ENCODE measurements around the gene CA10. TPM values are rescaled to one million over a fixed set of nuclear protein-coding genes. Genes with fewer than 3 reads are reported as not detected.

CA10 gene
- total and polyA plus RNA-seq, 9 of the 15 experiments (the other 6 are each of a cell fraction or from before 2014, with no cell fraction given): not detected

DNA sequence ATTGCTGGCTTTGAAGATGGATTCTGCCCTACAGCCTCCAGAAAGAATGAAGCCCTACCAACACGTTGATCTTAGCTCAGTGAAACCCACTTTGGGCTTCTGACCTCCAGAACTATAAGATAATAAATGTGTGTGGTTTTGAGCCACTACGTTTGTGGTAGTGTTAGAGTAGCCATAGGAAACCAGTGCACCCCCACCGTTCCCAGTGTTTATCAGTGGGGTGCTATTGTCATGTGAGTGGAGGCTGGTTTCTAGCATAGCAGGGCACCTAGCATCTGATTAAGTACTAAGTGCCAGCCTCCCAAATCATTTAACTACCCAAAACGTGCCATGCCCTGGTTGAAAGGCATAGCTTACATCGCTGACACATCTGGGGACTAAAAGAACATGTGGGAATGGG is 474.3 kb downstream of the CA10 start:
- intact Hi-C loops (cut with micrococcal nuclease): no loop called here
- in situ Hi-C loops (cut with MboI): no loop called here
- ATAC-seq (no peak), FAIRE-seq (no peak), DNase-seq (ENCODE audit: extremely low read depth in 1 of 4, low spot score in 3 of 4) (no peak)
- ChIA-PET POLR2A (no interaction called here), CTCF (ENCODE audit: low intra/inter-chr PET ratio) (no interaction called here)
- Histone ChIP-seq H4K20me1 (replicated peaks; ENCODE audit: control insufficient read depth, insufficient read depth, low read length) (no peaks in the 10 kb centered on the region), H3K36me3 (ENCODE audit: control insufficient read depth, insufficient read depth, low read length) (no peaks in the 10 kb centered on the region), H2AFZ (ENCODE audit: low read depth, low read length) (no peak overlapping the region), H3K9ac (ENCODE audit: insufficient read depth in 1 of 2, low read depth in 2 of 2, low read length in 2 of 2) (no peak overlapping the region), H3K9me3 (replicated peaks; ENCODE audit: control insufficient read depth, insufficient read depth, low read depth, low read length) (no peaks in the 10 kb centered on the region), H3K4me2 (ENCODE audit: insufficient read depth, low read length) (no peak overlapping the region), H3K4me1 (replicated peaks in 1 of 2; ENCODE audit: control insufficient read depth in 2 of 2, insufficient read depth in 2 of 2, low read length in 2 of 2) (no peaks in the 10 kb centered on the region), H3K27ac (ENCODE audit: extremely low read depth, low read depth, low read length) (no peak overlapping the region), H3K27me3 (ENCODE audit: control insufficient read depth in 2 of 2, insufficient read depth in 2 of 2, low read length in 2 of 2) (no peaks in the 10 kb centered on the region), H3K79me2 (ENCODE audit: control insufficient read depth, insufficient read depth, low read length) (no peaks in the 10 kb centered on the region), H3K9me1 (ENCODE audit: control insufficient read depth, insufficient read depth, low read length) (no peaks in the 10 kb centered on the region), H3K4me3 (no peak overlapping the region)
- 0% methylated on average over 5 of the region's 5 CpGs for WGBS (ENCODE audit: insufficient coverage, low coverage, missing lambda C conversion rate)
- BruUV-seq (replicated peaks): no TSS peak
- TF ChIP-seq E2F1 (CRISPR knock-in tag; IDR thresholded peaks at IDR 0.05): no peak
- no peak for TF ChIP-seq FIP1L1 (IDR thresholded peaks at IDR 0.05; ENCODE audit: low read depth, low read length, poor library complexity, severe bottlenecking)
- TF ChIP-seq CUX1 (CRISPR knock-in tag; IDR thresholded peaks at IDR 0.05): no peak
- TF ChIP-seq, protein P1, sequence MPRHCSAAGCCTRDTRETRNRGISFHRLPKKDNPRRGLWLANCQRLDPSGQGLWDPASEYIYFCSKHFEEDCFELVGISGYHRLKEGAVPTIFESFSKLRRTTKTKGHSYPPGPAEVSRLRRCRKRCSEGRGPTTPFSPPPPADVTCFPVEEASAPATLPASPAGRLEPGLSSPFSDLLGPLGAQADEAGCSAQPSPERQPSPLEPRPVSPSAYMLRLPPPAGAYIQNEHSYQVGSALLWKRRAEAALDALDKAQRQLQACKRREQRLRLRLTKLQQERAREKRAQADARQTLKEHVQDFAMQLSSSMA (CRISPR knock-in tag; IDR thresholded peaks at IDR 0.05): no peak
- no peak for TF ChIP-seq TBL1XR1 (IDR thresholded peaks at IDR 0.05; ENCODE audit: low read length in 2 of 2)
- no peak for TF ChIP-seq CXXC5 (CRISPR knock-in tag; IDR thresholded peaks at IDR 0.05)
- no peak for TF ChIP-seq MIER1 (IDR thresholded peaks at IDR 0.05; ENCODE audit: low read depth)
- TF ChIP-seq THAP12 (CRISPR knock-in tag; IDR thresholded peaks at IDR 0.05): no peak
- no peak for TF ChIP-seq HMG20B (CRISPR knock-in tag; IDR thresholded peaks at IDR 0.05)
- no peak for TF ChIP-seq ZNF140 (CRISPR knock-in tag; IDR thresholded peaks at IDR 0.05)
- TF ChIP-seq POLR3G (IDR thresholded peaks at IDR 0.05; ENCODE audit: extremely low read depth, insufficient read length, insufficient replicate concordance): no peak
- no peak for TF ChIP-seq ZNF778 (CRISPR knock-in tag; IDR thresholded peaks at IDR 0.05)
- TF ChIP-seq DDX20 (tag; IDR thresholded peaks at IDR 0.05; ENCODE audit: low read depth): no peak

All from K562 (cell line).